Mesenteric fat pad (tissue), 1 donor: ENCODE measurements around the gene ETNK2. TPM values are rescaled to one million over a fixed set of nuclear protein-coding genes. Genes with fewer than 3 reads are reported as not detected.

Experiments used
- DNase-seq: peaks from one replicate; pipeline ENCODE4 v3.0.0-alpha.2; 2020; ENCODE audit warnings: low spot score
- total RNA-seq: library from RNA; stranded (reverse); fragmentation: NEBNext Ultra II Directional; extraction: Animal tissue kit (Norgen Biotek cat#: 25700); gene quantifications from one replicate; pipeline ENCODE4 v1.2.1, GENCODE V29; 2021
- donor health status: DM: yes; HTN: yes; CAD: no.

ETNK2 gene
- total RNA-seq, 1 donor from 2014 or later = 6.1 TPM

DNA sequence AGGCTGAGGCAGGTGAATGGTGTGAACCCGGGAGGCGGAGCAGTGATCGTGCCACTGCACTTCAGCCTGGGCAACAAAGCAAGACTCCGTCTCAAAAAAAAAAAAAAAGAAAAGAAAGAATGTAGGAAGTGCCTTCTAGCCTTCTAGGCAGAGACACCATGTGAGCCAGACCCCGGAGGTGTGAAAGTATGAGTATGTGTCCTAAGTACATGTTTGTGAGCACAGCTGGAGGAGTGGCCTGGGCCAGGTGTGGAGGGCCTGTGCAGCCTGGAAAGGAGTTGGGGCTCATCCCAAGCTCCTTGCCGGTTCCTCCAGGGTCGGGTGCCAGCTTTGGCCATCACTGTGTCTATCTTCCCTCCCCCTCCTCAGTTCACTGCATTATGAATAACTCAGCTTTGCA lies 66.0 kb downstream of the ETNK2 start:
- no peak for DNase-seq

DNA sequence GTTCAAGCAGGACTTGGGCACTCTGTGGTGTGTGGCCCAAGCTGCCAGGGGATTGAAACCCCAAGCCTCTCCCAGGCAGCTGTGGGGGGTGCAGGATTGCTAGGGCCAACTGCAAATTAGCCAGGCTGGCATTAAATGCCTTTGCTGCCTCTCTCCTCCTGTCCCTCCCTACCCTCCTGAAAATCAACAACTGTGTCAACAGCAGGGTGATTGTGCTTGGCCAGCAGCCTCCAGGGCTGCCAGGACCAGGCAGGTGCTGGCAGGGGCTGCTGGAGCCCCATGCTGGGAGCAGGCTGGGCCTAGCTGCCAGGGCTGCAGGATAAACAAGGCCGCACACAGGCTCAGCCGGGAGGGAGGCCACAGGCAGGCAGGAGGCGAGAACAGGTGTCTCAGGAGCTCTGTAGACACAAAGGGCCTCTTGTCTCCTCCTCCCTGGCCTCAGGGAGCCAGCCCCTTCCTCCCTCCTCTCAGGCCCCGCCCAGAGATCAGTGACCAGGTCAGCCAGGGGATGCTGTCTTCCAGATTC lies 67.5 kb downstream of the ETNK2 start:
- no peak for DNase-seq

DNA sequence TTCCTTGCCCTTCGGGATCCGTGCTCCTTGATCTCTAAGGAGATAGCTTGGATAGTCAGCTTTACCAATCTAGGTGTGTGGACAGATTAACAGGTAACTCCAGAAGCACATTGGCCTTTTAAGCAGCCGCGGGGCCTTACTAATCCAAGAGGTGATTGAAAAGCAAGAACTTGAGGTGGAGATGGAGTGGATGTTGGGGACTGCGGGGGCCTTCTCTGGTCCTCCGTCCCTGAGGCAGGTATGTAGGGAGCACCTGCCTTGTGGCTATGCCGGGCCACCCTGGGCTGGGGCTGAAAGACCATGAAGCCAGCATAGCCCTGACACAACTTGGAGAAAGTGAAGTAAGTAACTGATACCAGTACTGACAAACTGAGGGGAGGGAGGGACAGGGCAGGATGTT lies 68.4 kb downstream of the ETNK2 start:
- DNase-seq = no peak

DNA sequence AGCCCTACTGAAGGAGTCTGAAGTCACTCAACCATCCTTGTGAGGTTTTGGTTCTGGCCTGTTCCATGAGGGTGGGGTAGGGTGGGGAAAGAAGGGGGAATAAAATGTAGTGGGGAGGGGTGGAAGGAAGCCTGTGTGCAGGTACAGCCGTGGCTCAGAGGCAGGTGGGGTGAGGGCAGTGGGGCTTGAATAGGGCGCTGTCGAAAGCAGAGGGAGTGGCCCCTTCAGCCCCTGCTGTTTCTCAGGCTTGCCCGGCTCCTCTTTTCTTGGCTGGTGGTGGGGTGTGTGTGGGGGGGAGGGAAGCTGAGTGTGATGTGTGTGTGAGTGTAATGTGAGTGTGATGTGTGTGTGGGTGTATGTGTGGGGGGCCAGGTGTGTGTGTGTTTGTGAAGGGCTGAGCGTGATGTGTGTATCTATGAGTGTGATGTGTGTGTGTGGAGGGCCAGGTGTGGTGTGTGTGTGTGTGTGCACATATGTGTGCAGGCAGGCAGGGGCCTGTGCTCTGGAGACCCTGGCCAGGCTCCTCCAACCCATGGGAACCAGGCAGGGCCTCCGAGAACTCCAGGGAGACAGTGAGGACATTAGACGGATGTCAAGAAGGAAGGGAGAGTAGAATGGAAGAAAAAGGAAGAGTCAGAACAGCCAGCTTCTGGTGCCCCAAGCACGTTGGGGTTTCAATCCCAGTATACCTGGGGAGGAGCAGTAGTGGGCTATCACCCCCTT lies 69.9 kb downstream of the ETNK2 start:
- DNase-seq = no peak

DNA sequence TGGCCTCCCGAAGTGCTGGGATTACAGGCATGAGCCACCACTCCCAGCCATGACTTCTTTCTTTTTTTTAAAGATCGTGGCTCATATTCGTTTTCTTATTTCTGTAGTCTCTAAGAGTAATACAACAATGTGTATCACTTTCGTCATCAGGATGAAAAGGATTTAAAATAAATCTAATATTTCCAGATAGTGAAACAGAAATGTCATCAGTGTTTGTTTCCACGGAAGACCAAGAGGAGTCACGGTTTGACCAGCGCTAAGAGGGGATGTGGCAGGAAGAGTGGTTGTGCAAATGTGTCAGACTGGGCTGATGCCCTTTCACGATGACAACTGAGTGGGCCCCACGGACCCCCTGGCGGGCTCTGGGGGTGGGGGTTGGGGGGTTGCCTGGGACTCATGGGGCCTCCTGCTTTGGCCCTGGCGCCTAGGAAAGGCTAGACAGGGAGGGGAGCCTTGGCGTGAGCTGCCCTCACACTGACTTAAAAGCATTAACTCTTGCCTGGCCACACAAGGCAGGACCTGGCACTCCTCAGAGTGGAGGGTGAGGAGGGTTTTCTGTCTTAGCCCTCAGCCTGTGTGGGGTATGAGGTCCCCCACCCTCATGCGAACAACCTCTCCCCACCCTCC lies 70.6 kb downstream of the ETNK2 start:
- no peak for DNase-seq

Other genes with a start within 250 kb of the ETNK2 start
- gene SOX13, start 78.9 kb downstream of the ETNK2 start, total RNA-seq = 33.1 TPM
- gene REN, start 14.3 kb upstream of the ETNK2 start, total RNA-seq = 1.3 TPM
- gene KISS1, start 44.4 kb upstream of the ETNK2 start, total RNA-seq = not detected
- gene GOLT1A, start 61.9 kb upstream of the ETNK2 start, total RNA-seq = not detected
- gene PLEKHA6, start 207.9 kb upstream of the ETNK2 start, total RNA-seq = 3.5 TPM